GOT3 (cell line): ENCODE measurements around the gene ARID5B.

Experiments used
- DNase-seq: peaks from one replicate; lab custom pipeline; 2025; ENCODE audit warnings: mixed read lengths; lab: John Stamatoyannopoulos, UW

Gene ARID5B

GRCh38 chr10:62098278-62099121 is 197.0 kb downstream of the ARID5B start:
- no peak for DNase-seq

GRCh38 chr10:62099299-62099698 is 197.8 kb downstream of the ARID5B start:
- no peak for DNase-seq

GRCh38 chr10:62103857-62104256 is 202.4 kb downstream of the ARID5B start:
- no peak for DNase-seq

- DNase-seq: no peak
Measured at GRCh38 chr10:62106929-62107519, 205.5 kb downstream of the ARID5B start.

- DNase-seq: no peak
Measured at GRCh38 chr10:62108759-62109586, 207.5 kb downstream of the ARID5B start.

GRCh38 chr10:62109587-62110293 is 208.2 kb downstream of the ARID5B start:
- DNase-seq: no peak

GRCh38 chr10:62112300-62112699 is 210.8 kb downstream of the ARID5B start:
- no peak for DNase-seq

GRCh38 chr10:62112963-62113362 is 211.5 kb downstream of the ARID5B start:
- no peak for DNase-seq

- no peak for DNase-seq
Measured at GRCh38 chr10:62113680-62114079, 212.2 kb downstream of the ARID5B start.

- no peak for DNase-seq
Measured at GRCh38 chr10:62115321-62115720, 213.8 kb downstream of the ARID5B start.

- DNase-seq: peak; percentile 2
Measured at GRCh38 chr10:62115842-62116241, 214.3 kb downstream of the ARID5B start.

- no peak for DNase-seq
Measured at GRCh38 chr10:62116896-62117295, 215.4 kb downstream of the ARID5B start.

GRCh38 chr10:62121187-62121530 is 219.7 kb downstream of the ARID5B start:
- no peak for DNase-seq

- no peak for DNase-seq
Measured at GRCh38 chr10:62127975-62128374, 226.5 kb downstream of the ARID5B start.

- DNase-seq: no peak
Measured at GRCh38 chr10:62130948-62131347, 229.4 kb downstream of the ARID5B start.

GRCh38 chr10:62131724-62132123 is 230.2 kb downstream of the ARID5B start:
- no peak for DNase-seq

GRCh38 chr10:62133618-62134017 is 232.1 kb downstream of the ARID5B start:
- DNase-seq: no peak

GRCh38 chr10:62136931-62137330 is 235.4 kb downstream of the ARID5B start:
- DNase-seq: no peak
